Common myeloid progenitor, CD34-positive (primary cell): ENCODE results near the gene NRG3.
"Not testable (repeated sequence)": the region's sequence is repeated elsewhere in the genome, so short reads cannot be mapped to it uniquely, and the experiment has no call there.

ENCODE experiments used
- CTCF ChIA-PET: fragments of 350-600 bp; sonication (Branson Sonifier 250); formaldehyde crosslinking; loops from one replicate; lab custom pipeline; 2021; ENCODE audit warnings: antibody characterized with exemption; lab: Charles Lee
- POLR2A ChIA-PET: fragments of 350-600 bp; sonication (Branson Sonifier 250); formaldehyde crosslinking; loops from one replicate; lab custom pipeline; 2021; ENCODE audit warnings: antibody characterized with exemption; lab: Charles Lee
- DNase-seq, 3 donors: peaks; one replicate each; pipeline versions ENCODE4 v3.0.0 to v3.0.0-alpha.2; 2013
- H3K27ac ChIP-seq, 2 experiments: 1 replicate in 1 of 2; 2 replicates in 1 of 2; pipeline ENCODE4 v1.7.0; 2013; ENCODE audit warnings: inconsistent platforms in 2 of 2, low read length in 2 of 2, mild to moderate bottlenecking in 2 of 2, low read depth in 1 of 2, moderate library complexity in 1 of 2; ENCODE audit not compliant: severe bottlenecking in 2 of 2, insufficient read depth in 1 of 2, poor library complexity in 1 of 2
- H3K27me3 ChIP-seq, 5 experiments: replicated peaks in 2 of 5; 1 replicate in 3 of 5; 2 replicates in 2 of 5; pipeline versions ENCODE4 v1.6.1 to v1.7.0; 2013; ENCODE audit warnings: low read length in 4 of 5, mild to moderate bottlenecking in 2 of 5, moderate library complexity in 2 of 5, inconsistent platforms in 1 of 5; ENCODE audit not compliant: insufficient read depth in 5 of 5, control insufficient read depth in 4 of 5
- H3K36me3 ChIP-seq, 4 experiments: 1 replicate in 2 of 4; 2 replicates in 2 of 4; pipeline versions ENCODE4 v1.6.1 to v1.7.0; 2013; ENCODE audit warnings: low read length in 3 of 4, control low read depth in 1 of 4, mild to moderate bottlenecking in 1 of 4; ENCODE audit not compliant: control insufficient read depth in 4 of 4, insufficient read depth in 4 of 4
- H3K4me1 ChIP-seq, 4 experiments: 1 replicate in 3 of 4; 2 replicates in 1 of 4; pipeline versions ENCODE4 v1.6.1 to v1.7.1; 2013; ENCODE audit warnings: low read length in 3 of 4, mild to moderate bottlenecking in 3 of 4, control low read depth in 1 of 4, inconsistent platforms in 1 of 4, moderate library complexity in 1 of 4; ENCODE audit not compliant: control insufficient read depth in 4 of 4, insufficient read depth in 4 of 4; ENCODE audit errors: control extremely low read depth in 1 of 4
- H3K4me3 ChIP-seq, 7 experiments: 1 replicate in 4 of 7; 2 replicates in 3 of 7; pipeline versions ENCODE4 v1.5.1 to v1.7.0; 2013; ENCODE audit warnings: mild to moderate bottlenecking in 7 of 7, low read length in 6 of 7, moderate library complexity in 6 of 7, inconsistent platforms in 2 of 7, low read depth in 2 of 7, control low read depth in 1 of 7; ENCODE audit not compliant: insufficient read depth in 4 of 7, control insufficient read depth in 1 of 7; ENCODE audit errors: extremely low read depth in 1 of 7
- H3K9me3 ChIP-seq, 5 experiments: 1 replicate in 4 of 5; 2 replicates in 1 of 5; pipeline versions ENCODE4 v1.6.1 to v1.7.1; 2013; ENCODE audit warnings: low read length in 4 of 5, mild to moderate bottlenecking in 2 of 5, inconsistent platforms in 1 of 5, low read depth in 1 of 5, moderate library complexity in 1 of 5; ENCODE audit not compliant: control insufficient read depth in 4 of 5, insufficient read depth in 2 of 5; ENCODE audit errors: control extremely low read depth in 1 of 5
- WGBS: methylation state at CpG from one replicate; pipeline ENCODE4 v1.1.5; 2013; ENCODE audit not compliant: insufficient coverage; 5-methylcytosine and 5-hydroxymethylcytosine counted together

NRG3 gene

DNA sequence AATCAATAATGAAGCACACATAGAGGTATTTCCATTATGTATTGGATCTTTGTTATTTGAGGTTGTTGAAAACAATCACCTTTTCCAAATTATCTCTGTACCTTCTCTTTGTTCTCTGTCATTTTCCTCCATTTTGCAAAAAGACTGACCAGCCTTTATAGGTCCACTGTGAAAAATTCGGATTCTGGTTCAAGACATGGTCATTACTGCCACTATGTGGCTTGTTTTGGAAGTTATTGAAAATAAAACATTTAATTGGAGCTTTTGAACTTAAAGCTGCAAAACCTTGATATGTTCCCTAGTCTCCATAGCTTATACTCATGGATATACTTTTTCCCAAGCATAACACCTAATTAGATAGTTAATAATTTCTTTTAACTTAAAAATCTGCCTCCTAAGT lies 1094.4 kb downstream of the NRG3 start:
- CTCF ChIA-PET = no interaction called here
- Histone ChIP-seq H3K36me3 (no peaks in the 10 kb centered on the region), H3K9me3 (no peaks in the 10 kb centered on the region), H3K4me1 (no peaks in the 10 kb centered on the region), H3K27me3 (no peaks in the 10 kb centered on the region), H3K4me3 (no peak overlapping the region), H3K27ac (no peak overlapping the region)
- POLR2A ChIA-PET = no interaction called here
- no CpG with 5 or more reads among the region's 1 CpG for WGBS
- no peak for DNase-seq

DNA sequence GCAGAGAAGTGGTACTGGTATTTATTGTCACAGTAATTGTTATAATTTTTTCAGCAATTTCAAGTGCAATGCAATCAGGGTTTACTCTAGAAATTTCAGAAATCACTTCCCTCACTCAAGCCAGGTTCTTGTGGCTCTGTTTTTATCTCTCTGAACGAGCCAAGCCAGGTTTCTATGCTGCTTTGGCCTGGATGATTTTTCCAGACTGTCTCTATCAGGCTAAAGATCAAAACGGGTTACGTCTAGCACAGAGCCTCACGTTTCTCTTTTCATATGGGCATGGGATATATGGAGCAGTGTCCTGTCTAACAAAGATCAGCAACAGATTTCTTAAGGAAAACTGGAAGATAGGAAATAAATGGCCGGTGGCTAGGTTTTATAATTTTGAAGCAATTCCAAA lies 1105.3 kb downstream of the NRG3 start:
- CTCF ChIA-PET = no interaction called here
- no peaks in the 10 kb centered on the region for H3K9me3 ChIP-seq
- H3K4me1 ChIP-seq = no peaks in the 10 kb centered on the region
- no peak for DNase-seq
- POLR2A ChIA-PET = no interaction called here
- H3K27me3 ChIP-seq = no peaks in the 10 kb centered on the region
- H3K4me3 ChIP-seq = no peak overlapping the region
- H3K36me3 ChIP-seq = no peaks in the 10 kb centered on the region
- no peak overlapping the region for H3K27ac ChIP-seq
- 81% methylated on average over 5 of the region's 5 CpGs for WGBS

DNA sequence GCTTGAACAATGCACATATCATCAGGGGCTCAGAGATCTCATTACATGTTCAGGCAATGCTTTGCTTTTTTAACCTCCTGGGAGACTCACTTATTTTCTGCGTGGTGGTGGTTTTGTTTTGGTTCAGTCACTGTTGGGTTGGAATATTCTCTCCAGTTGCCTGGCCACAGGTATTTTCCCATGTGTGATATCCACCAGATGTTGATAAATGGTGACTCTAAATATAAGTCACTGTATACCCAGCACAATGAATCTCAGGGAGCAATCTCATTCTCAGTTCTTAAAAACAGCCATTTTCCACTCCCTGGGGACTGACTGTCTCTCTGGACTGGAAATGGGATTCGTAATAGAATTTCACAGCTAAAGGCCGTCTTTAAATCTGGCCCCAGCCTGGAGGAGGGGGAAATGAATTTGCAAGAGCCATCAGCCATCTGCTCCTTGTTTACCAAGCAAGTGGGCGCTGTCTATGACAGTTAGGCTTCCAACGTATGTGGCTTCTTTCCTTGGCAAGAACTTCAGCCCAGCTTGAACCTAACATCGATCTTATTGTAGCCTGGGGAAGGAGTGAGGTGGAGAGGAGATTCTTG lies 1106.2 kb downstream of the NRG3 start:
- no peaks in the 10 kb centered on the region for H3K4me1 ChIP-seq
- H3K27ac ChIP-seq = no peak overlapping the region
- no peak for DNase-seq
- WGBS = 98% methylated on average over 5 of the region's 6 CpGs
- POLR2A ChIA-PET = no interaction called here
- no peak overlapping the region for H3K4me3 ChIP-seq
- CTCF ChIA-PET = no interaction called here
- no peaks in the 10 kb centered on the region for H3K36me3 ChIP-seq
- H3K27me3 ChIP-seq = no peaks in the 10 kb centered on the region
- no peaks in the 10 kb centered on the region for H3K9me3 ChIP-seq

DNA sequence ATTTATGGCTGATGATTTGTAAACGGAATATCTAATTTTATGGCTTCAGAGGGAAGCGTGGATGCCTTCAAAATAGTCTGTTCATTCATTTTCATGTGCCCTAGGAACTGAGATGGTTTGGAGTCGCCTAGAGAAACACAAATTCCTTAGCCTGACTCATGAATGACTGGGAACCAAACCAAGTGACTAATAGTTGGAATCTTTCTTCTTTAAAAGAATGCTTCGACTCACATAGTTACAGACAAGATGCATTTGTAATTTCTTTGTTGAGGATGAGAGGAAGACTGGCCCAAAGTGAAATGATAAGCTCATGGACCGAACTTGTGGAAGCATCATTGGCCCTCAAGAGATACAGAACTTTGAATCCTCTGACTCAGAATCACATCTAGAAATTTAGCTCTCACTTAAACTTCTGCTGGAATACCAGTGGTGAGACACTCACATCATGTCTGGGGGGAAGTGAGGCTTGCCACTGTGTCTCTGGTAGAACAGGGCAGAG lies 1107.2 kb downstream of the NRG3 start:
- WGBS = 92% methylated on average over 4 of the region's 5 CpGs
- Histone ChIP-seq H3K27me3 (no peaks in the 10 kb centered on the region), H3K36me3 (no peaks in the 10 kb centered on the region), H3K4me1 (no peaks in the 10 kb centered on the region), H3K27ac (no peak overlapping the region), H3K9me3 (no peaks in the 10 kb centered on the region), H3K4me3 (no peak overlapping the region)
- ChIA-PET CTCF (no interaction called here), POLR2A (no interaction called here)
- DNase-seq = no peak

DNA sequence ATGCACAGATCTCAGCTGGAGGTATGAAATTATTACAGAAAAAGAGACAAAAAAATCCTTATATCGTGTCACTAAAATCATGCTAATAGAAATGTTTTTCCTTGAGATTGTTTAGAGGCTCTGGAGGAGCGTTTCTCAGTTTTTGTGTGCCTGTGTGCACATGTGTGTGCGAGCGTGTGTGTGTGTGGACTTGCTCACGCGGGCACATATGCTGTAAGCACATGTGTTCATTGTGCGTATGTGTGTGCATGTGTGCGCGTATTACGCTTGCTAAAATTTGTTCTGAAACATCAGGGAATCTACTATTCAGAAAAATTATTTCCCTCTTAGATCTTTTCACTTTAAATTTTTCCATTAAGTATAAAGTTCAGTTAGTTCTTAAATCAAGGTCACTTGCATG lies 1111.2 kb downstream of the NRG3 start:
- Histone ChIP-seq H3K27ac (no peak overlapping the region), H3K9me3 (no peaks in the 10 kb centered on the region), H3K27me3 (no peaks in the 10 kb centered on the region), H3K4me3 (no peak overlapping the region), H3K4me1 (no peaks in the 10 kb centered on the region), H3K36me3 (no peaks in the 10 kb centered on the region)
- no peak for DNase-seq
- ChIA-PET POLR2A (no interaction called here), CTCF (no interaction called here)
- WGBS = 97% methylated on average over 4 of the region's 10 CpGs

DNA sequence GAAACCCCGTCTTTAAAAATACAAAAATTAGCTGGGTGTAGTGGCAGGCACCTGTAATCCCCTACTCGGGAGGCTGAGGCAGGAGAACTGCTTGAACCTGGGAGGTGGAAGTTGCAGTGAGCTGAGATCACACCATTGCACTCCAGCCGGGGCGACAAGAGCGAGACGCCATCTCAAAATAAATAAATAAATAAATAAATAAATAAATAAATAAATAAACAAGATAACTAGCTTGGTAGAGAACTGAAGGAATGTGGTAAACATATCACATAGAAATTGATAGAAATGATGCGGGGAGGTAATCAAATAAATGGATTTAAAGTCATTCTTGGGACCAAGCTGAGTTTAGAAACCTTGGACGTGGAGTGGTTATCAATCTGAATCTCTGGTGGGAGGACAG lies 1131.5 kb downstream of the NRG3 start:
- H3K9me3 ChIP-seq, H3K4me3 ChIP-seq, CTCF ChIA-PET, POLR2A ChIA-PET, H3K27me3 ChIP-seq, DNase-seq, H3K36me3 ChIP-seq, H3K4me1 ChIP-seq, H3K27ac ChIP-seq: not testable (repeated sequence)
- WGBS = 94% methylated on average over 2 of the region's 8 CpGs

DNA sequence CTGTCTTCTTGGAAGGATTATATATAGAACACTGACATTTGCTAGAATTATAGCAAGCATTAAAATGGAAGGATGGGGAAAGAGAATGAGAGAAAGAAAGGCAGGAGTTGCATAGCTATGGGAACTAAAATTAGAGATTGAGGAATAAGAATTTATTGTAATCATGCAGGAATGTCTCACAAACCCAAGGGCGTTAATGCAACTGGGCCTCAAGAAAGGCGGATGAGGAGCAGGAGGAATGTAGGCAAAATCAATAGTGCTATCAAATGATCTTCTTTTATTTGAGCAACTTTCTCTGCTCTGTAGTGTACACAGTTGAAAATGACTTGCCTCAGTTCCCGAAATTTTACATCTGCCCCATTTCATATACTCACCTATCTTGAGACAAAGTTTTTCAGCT lies 1132.5 kb downstream of the NRG3 start:
- H3K4me1 ChIP-seq = no peaks in the 10 kb centered on the region
- no peak for DNase-seq
- H3K27me3 ChIP-seq = no peaks in the 10 kb centered on the region
- ChIA-PET CTCF (no interaction called here), POLR2A (no interaction called here)
- no peaks in the 10 kb centered on the region for H3K36me3 ChIP-seq
- 100% methylated on average over 3 of the region's 3 CpGs for WGBS
- H3K27ac ChIP-seq = no peak overlapping the region
- H3K4me3 ChIP-seq = no peak overlapping the region
- H3K9me3 ChIP-seq = no peaks in the 10 kb centered on the region
